ENCODE data around the gene SMYD3. TPM values are rescaled to one million over a fixed set of nuclear protein-coding genes. Genes with fewer than 3 reads are reported as not detected.

Gene SMYD3
- total RNA-seq, 3 donors from 2014 or later: 16.3 to 18.0 (median 16.4) TPM

- no peak for TF ChIP-seq CTCF (IDR thresholded peaks at IDR 0.05)
- ATAC-seq: no peak
- Histone ChIP-seq H3K4me3 (no peak overlapping the region), H3K36me3 (ENCODE audit: low read depth) (no peaks in the 10 kb centered on the region), H3K9me3 (peaks cover 4% of the 10 kb centered on the region), H3K4me1 (ENCODE audit: low read depth) (no peaks in the 10 kb centered on the region)
- intact Hi-C loops (cut with DNase I, micrococcal nuclease): no loop called here
- DNase-seq: no peak
These were observed 425.9 kb downstream of the SMYD3 start for GRCh38 chr1:246081138-246081702.

- no peak for TF ChIP-seq CTCF (IDR thresholded peaks at IDR 0.05)
- no peaks in the 10 kb centered on the region for H3K4me1 ChIP-seq (ENCODE audit: low read depth)
- intact Hi-C loops (cut with DNase I, micrococcal nuclease): no loop called here
- no peaks in the 10 kb centered on the region for H3K36me3 ChIP-seq (ENCODE audit: low read depth)
- no peak for ATAC-seq
- H3K9me3 ChIP-seq: peaks cover 4% of the 10 kb centered on the region
- H3K4me3 ChIP-seq: no peak overlapping the region
- no peak for DNase-seq
These were observed 427.0 kb downstream of the SMYD3 start for GRCh38 chr1:246080031-246080430.

GRCh38 chr1:246078888-246079252 is 428.2 kb downstream of the SMYD3 start:
- Histone ChIP-seq H3K4me3 (no peak overlapping the region), H3K4me1 (ENCODE audit: low read depth) (no peaks in the 10 kb centered on the region), H3K36me3 (ENCODE audit: low read depth) (no peaks in the 10 kb centered on the region), H3K9me3 (peaks cover 4% of the 10 kb centered on the region)
- intact Hi-C loops (cut with DNase I, micrococcal nuclease): no loop called here
- no peak for TF ChIP-seq CTCF (IDR thresholded peaks at IDR 0.05)
- no peak for ATAC-seq
- no peak for DNase-seq

GRCh38 chr1:246078126-246078887 is 428.8 kb downstream of the SMYD3 start:
- Histone ChIP-seq H3K4me1 (ENCODE audit: low read depth) (no peaks in the 10 kb centered on the region), H3K36me3 (ENCODE audit: low read depth) (no peaks in the 10 kb centered on the region), H3K9me3 (peaks cover 4% of the 10 kb centered on the region), H3K4me3 (no peak overlapping the region)
- ATAC-seq (no peak), DNase-seq (no peak)
- TF ChIP-seq CTCF (IDR thresholded peaks at IDR 0.05): no peak
- intact Hi-C loops (cut with DNase I, micrococcal nuclease): no loop called here

GRCh38 chr1:246077476-246077875 is 429.6 kb downstream of the SMYD3 start:
- Histone ChIP-seq H3K4me1 (ENCODE audit: low read depth) (no peaks in the 10 kb centered on the region), H3K4me3 (no peak overlapping the region), H3K36me3 (ENCODE audit: low read depth) (no peaks in the 10 kb centered on the region), H3K9me3 (peaks cover 3% of the 10 kb centered on the region)
- ATAC-seq (no peak), DNase-seq (no peak)
- no peak for TF ChIP-seq CTCF (IDR thresholded peaks at IDR 0.05)
- intact Hi-C loops (cut with DNase I, micrococcal nuclease): no loop called here

Data from mucosa of descending colon (tissue), 3 donors.